ENCODE results near the gene CUX1. TPM values are rescaled to one million over a fixed set of nuclear protein-coding genes. Genes with fewer than 3 reads are reported as not detected.

The CUX1 gene
- total RNA-seq, 1 experiment from 2014 or later = 39.6 TPM

GRCh38 chr7:102305414-102306268 is 488.2 kb downstream of the CUX1 start:
- Histone ChIP-seq H3K4me1 (ENCODE audit: insufficient read depth, low read length) (peaks cover 14% of the 10 kb centered on the region), H3K27ac (ENCODE audit: low read length) (no peak overlapping the region), H3K36me3 (ENCODE audit: low read depth, low read length) (no peaks in the 10 kb centered on the region), H3K4me3 (ENCODE audit: low read length) (no peak overlapping the region), H3K4me2 (ENCODE audit: low read length) (no peak overlapping the region), H3K79me2 (ENCODE audit: low read length) (no peaks in the 10 kb centered on the region), H3K9ac (ENCODE audit: low read length) (no peak overlapping the region), H3F3A (ENCODE audit: low read length, unreplicated experiment) (no peaks in the 10 kb centered on the region), H3K9me2 (replicated peaks; ENCODE audit: low read length) (no peaks in the 10 kb centered on the region), H3K9me3 (ENCODE audit: low read length) (no peaks in the 10 kb centered on the region), H2AFZ (ENCODE audit: low read length) (no peak overlapping the region), H4K20me1 (ENCODE audit: low read length) (no peaks in the 10 kb centered on the region), H3K27me3 (ENCODE audit: low read length) (no peaks in the 10 kb centered on the region)
- ATAC-seq (no peak), DNase-seq (no peak)
- intact Hi-C loops (cut with micrococcal nuclease) = no loop called here
- CTCF ChIA-PET = no interaction called here
- TF ChIP-seq EZH2 (IDR thresholded peaks at IDR 0.05; ENCODE audit: low read length, unreplicated experiment) (no peak), EZH2phosphoT487 (IDR thresholded peaks at IDR 0.05; ENCODE audit: borderline replicate concordance, low read length) (no peak)
- TF ChIP-seq, protein P1, sequence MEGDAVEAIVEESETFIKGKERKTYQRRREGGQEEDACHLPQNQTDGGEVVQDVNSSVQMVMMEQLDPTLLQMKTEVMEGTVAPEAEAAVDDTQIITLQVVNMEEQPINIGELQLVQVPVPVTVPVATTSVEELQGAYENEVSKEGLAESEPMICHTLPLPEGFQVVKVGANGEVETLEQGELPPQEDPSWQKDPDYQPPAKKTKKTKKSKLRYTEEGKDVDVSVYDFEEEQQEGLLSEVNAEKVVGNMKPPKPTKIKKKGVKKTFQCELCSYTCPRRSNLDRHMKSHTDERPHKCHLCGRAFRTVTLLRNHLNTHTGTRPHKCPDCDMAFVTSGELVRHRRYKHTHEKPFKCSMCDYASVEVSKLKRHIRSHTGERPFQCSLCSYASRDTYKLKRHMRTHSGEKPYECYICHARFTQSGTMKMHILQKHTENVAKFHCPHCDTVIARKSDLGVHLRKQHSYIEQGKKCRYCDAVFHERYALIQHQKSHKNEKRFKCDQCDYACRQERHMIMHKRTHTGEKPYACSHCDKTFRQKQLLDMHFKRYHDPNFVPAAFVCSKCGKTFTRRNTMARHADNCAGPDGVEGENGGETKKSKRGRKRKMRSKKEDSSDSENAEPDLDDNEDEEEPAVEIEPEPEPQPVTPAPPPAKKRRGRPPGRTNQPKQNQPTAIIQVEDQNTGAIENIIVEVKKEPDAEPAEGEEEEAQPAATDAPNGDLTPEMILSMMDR (conservative IDR thresholded peaks at IDR 0.05; ENCODE audit: low read depth, low read length) = no peak
- no TSS peak for BruUV-seq (replicated peaks)
- POLR2A ChIA-PET (ENCODE audit: unreplicated experiment) = no interaction called here

- Histone ChIP-seq H3F3A (ENCODE audit: low read length, unreplicated experiment) (no peaks in the 10 kb centered on the region), H3K36me3 (ENCODE audit: low read depth, low read length) (no peaks in the 10 kb centered on the region), H3K27ac (ENCODE audit: low read length) (peak overlapping the region; percentile 72), H3K27me3 (ENCODE audit: low read length) (no peaks in the 10 kb centered on the region), H2AFZ (ENCODE audit: low read length) (peak overlapping the region; percentile 69), H3K9me2 (replicated peaks; ENCODE audit: low read length) (no peaks in the 10 kb centered on the region), H3K9ac (ENCODE audit: low read length) (peak overlapping the region; percentile 50), H3K4me3 (ENCODE audit: low read length) (peak overlapping the region; percentile 16; the same call in 1 of the 2 replicates), H3K9me3 (ENCODE audit: low read length) (no peaks in the 10 kb centered on the region), H3K4me2 (ENCODE audit: low read length) (peak overlapping the region; percentile 82), H3K79me2 (ENCODE audit: low read length) (no peaks in the 10 kb centered on the region), H3K4me1 (ENCODE audit: insufficient read depth, low read length) (peaks cover 14% of the 10 kb centered on the region), H4K20me1 (ENCODE audit: low read length) (no peaks in the 10 kb centered on the region)
- peak; percentile 52 for DNase-seq
- TF ChIP-seq EZH2phosphoT487 (IDR thresholded peaks at IDR 0.05; ENCODE audit: borderline replicate concordance, low read length) (no peak), EZH2 (IDR thresholded peaks at IDR 0.05; ENCODE audit: low read length, unreplicated experiment) (no peak)
- TF ChIP-seq, protein P1 (conservative IDR thresholded peaks at IDR 0.05; ENCODE audit: low read depth, low read length) = no peak
- intact Hi-C loops (cut with micrococcal nuclease) = no loop called here
- ChIA-PET CTCF (no interaction called here), POLR2A (ENCODE audit: unreplicated experiment) (interaction anchor here (0.6 kb wide), 1 partner anchor 1089 kb away, joined by 3 read pairs; the partner anchor contains the start of gene ZNHIT1)
- BruUV-seq (replicated peaks) = no TSS peak
- peak; percentile 80 for ATAC-seq
Measured at GRCh38 chr7:102306916-102307677, 489.7 kb downstream of the CUX1 start.
